HCT116 (cell line): ENCODE results near the gene CLCF1. TPM values are rescaled to one million over a fixed set of nuclear protein-coding genes. Genes with fewer than 3 reads are reported as not detected.

Experiments used
- ATAC-seq: fragments of 200-7000 bp; cut with Tn5 transposase; 2 replicates; pipeline ENCODE4 v1.9.1; 2020; ENCODE audit warnings: mild to moderate bottlenecking, moderate library complexity
- BruUV-seq: library from RNA; stranded (reverse); fragments of 400-500 nt; replicated peaks from 2 replicates; lab custom pipeline; 2021; lab: Mats Ljungman, UMichigan
- CTCF ChIA-PET: fragments of 300-600 bp; sonication (Branson Sonifier 250); formaldehyde crosslinking; loops from one replicate; lab custom pipeline; 2021; ENCODE audit warnings: antibody characterized with exemption; lab: Charles Lee
- POLR2A ChIA-PET: fragments of 300-600, 350-600 bp; sonication (Branson Sonifier 250); formaldehyde crosslinking; loops from one replicate; lab custom pipeline; 2021; ENCODE audit warnings: antibody characterized with exemption; lab: Charles Lee
- RAD21 ChIA-PET, 2 experiments: fragments of 300-600 bp; sonication (Branson Sonifier 250); formaldehyde crosslinking; loops; one replicate each; lab custom pipeline; 2023; ENCODE audit warnings: low total read pairs in 2 of 2; ENCODE audit not compliant: uncharacterized antibody in 2 of 2, unreplicated experiment in 2 of 2, low non-redundant PET in 1 of 2; lab: Charles Lee
- DNase-seq: peaks from one replicate; pipeline ENCODE4 v3.0.0-alpha.2; 2010; ENCODE audit warnings: low read depth, low spot score
- H2AFZ ChIP-seq: fragments of 200-600 bp; shearing (Covaris generic), sonication (generic); 2 replicates; pipeline ENCODE4 v1.6.1; 2017; ENCODE audit warnings: low read depth, mixed run types, mixed read lengths, antibody characterized with exemption, low read length; ENCODE audit not compliant: poor library complexity, severe bottlenecking
- H3K27ac ChIP-seq: 2 replicates; pipeline ENCODE4 v1.5.1; 2012; ENCODE audit warnings: low read depth, low read length
- H3K27me3 ChIP-seq: fragments of 200-600 bp; sonication (generic); 2 replicates; pipeline ENCODE4 v1.6.1; 2016; ENCODE audit warnings: mixed run types, low read length, mixed read lengths; ENCODE audit not compliant: insufficient read depth
- H3K36me3 ChIP-seq, 2 experiments: fragments of 200-500 bp in 1 of 2; fragments of 200-600 bp in 1 of 2; sonication (Bioruptor generic) in 1 of 2; sonication (generic) in 1 of 2; 2 replicates each; pipeline versions ENCODE4 v1.5.1 to v1.6.1; 2014 to 2016; ENCODE audit warnings: low read length in 2 of 2, inconsistent platforms in 1 of 2, mixed read lengths in 1 of 2, mixed run types in 1 of 2; ENCODE audit not compliant: insufficient read depth in 2 of 2, control insufficient read depth in 1 of 2
- H3K4me1 ChIP-seq, 2 experiments: fragments of 200-600 bp in 1 of 2; sonication (generic) in 1 of 2; 2 replicates each; pipeline versions ENCODE4 v1.5.1 to v1.6.1; 2012 to 2017; ENCODE audit warnings: low read length in 2 of 2, inconsistent platforms in 1 of 2, mild to moderate bottlenecking in 1 of 2, mixed read lengths in 1 of 2, mixed run types in 1 of 2, moderate library complexity in 1 of 2; ENCODE audit not compliant: insufficient read depth in 2 of 2, control insufficient read depth in 1 of 2
- H3K4me2 ChIP-seq: fragments of 200-600 bp; sonication (generic); 2 replicates; pipeline ENCODE4 v1.6.1; 2017; ENCODE audit warnings: mixed run types, low read length, mixed read lengths
- H3K4me3 ChIP-seq, 2 experiments: fragments of 200-600 bp in 1 of 2; sonication (generic) in 1 of 2; replicated peaks in 1 of 2; 2 replicates each; pipeline ENCODE4 v1.5.1; 2011 to 2016; ENCODE audit warnings: low read length in 2 of 2, control low read depth in 1 of 2, low read depth in 1 of 2, mild to moderate bottlenecking in 1 of 2, mixed read lengths in 1 of 2, mixed run types in 1 of 2
- H3K79me2 ChIP-seq: fragments of 200-600 bp; sonication (generic); 2 replicates; pipeline ENCODE4 v1.6.1; 2017; ENCODE audit warnings: mild to moderate bottlenecking, mixed run types, low read length, moderate library complexity, mixed read lengths; ENCODE audit not compliant: insufficient read depth
- H3K9ac ChIP-seq: fragments of 200-600 bp; sonication (generic); 2 replicates; pipeline ENCODE4 v1.6.1; 2016; ENCODE audit warnings: low read length, mixed read lengths
- H3K9me2 ChIP-seq: fragments of 200-600 bp; sonication (generic), shearing (Covaris generic); 2 replicates; pipeline ENCODE4 v1.6.1; 2017; ENCODE audit warnings: mixed run types, mild to moderate bottlenecking, moderate library complexity; ENCODE audit not compliant: insufficient read depth
- H3K9me3 ChIP-seq, 2 experiments: fragments of 200-500 bp in 1 of 2; fragments of 200-600 bp in 1 of 2; sonication (Bioruptor generic) in 1 of 2; sonication (generic) in 1 of 2; 2 replicates each; pipeline ENCODE4 v1.6.1; 2014 to 2017; ENCODE audit warnings: low read length in 2 of 2, mixed read lengths in 2 of 2, inconsistent platforms in 1 of 2, low read depth in 1 of 2, mild to moderate bottlenecking in 1 of 2, mixed run types in 1 of 2, moderate library complexity in 1 of 2; ENCODE audit not compliant: control insufficient read depth in 1 of 2, insufficient read depth in 1 of 2
- H4K20me1 ChIP-seq: fragments of 200-600 bp; sonication (generic), shearing (Covaris generic); 2 replicates; pipeline ENCODE4 v1.6.1; 2017; ENCODE audit warnings: mixed run types, mild to moderate bottlenecking, moderate library complexity; ENCODE audit not compliant: insufficient read depth
- ELF1 ChIP-seq: IDR thresholded peaks from 2 replicates; pipeline ENCODE4 v1.6.1; 2012; ENCODE audit warnings: low read depth, borderline replicate concordance
- EZH2phosphoT487 ChIP-seq: fragments of 200-600 bp; IDR thresholded peaks from 2 replicates; pipeline ENCODE4 v1.6.1; 2018; ENCODE audit warnings: antibody characterized with exemption, borderline replicate concordance
- POLR2A ChIP-seq: IDR thresholded peaks from 2 replicates; pipeline ENCODE4 v1.7.0; 2011; ENCODE audit warnings: borderline replicate concordance; ENCODE audit not compliant: insufficient read depth, insufficient read length; ENCODE audit errors: extremely low read depth
- POLR2AphosphoS5 ChIP-seq: IDR thresholded peaks from 2 replicates; pipeline ENCODE4 v1.6.1; 2011; ENCODE audit warnings: mild to moderate bottlenecking, low read depth, low read length, moderate library complexity
- RAD21 ChIP-seq: IDR thresholded peaks from 2 replicates; pipeline ENCODE4 v1.6.1; 2012; ENCODE audit warnings: low read depth, mild to moderate bottlenecking
- SIN3A ChIP-seq: IDR thresholded peaks from 2 replicates; pipeline ENCODE4 v1.6.1; 2012; ENCODE audit warnings: low read depth
- intact Hi-C: fragments of 100-400 bp; cut with micrococcal nuclease; formaldehyde crosslinking; loops from 2 replicates; pipeline ENCODE4 v1.10.0; 2022
- total RNA-seq: library from RNA; stranded (reverse); gene quantifications from one replicate; pipeline ENCODE4 v1.2.1, GENCODE V29; 2021; ENCODE audit not compliant: unreplicated experiment

CLCF1 gene
- total RNA-seq, 1 experiment from 2014 or later: 12.2 TPM

GRCh38 chr11:67398661-67399563 is 25.5 kb upstream of the CLCF1 start:
- H3K4me3 ChIP-seq: no peak overlapping the region
- no peak overlapping the region for H3K9ac ChIP-seq
- H3K9me3 ChIP-seq: no peaks in the 10 kb centered on the region
- no peaks in the 10 kb centered on the region for H3K27me3 ChIP-seq
- intact Hi-C loops: no loop called here
- H3K4me2 ChIP-seq: no peak overlapping the region
- DNase-seq (no peak), ATAC-seq (no peak)
- POLR2A ChIA-PET: no interaction called here
- CTCF ChIA-PET: no interaction called here
- no peaks in the 10 kb centered on the region for H3K9me2 ChIP-seq
- peaks cover 24% of the 10 kb centered on the region for H3K79me2 ChIP-seq
- no peaks in the 10 kb centered on the region for H4K20me1 ChIP-seq
- H3K4me1 ChIP-seq: peaks cover 9 to 18% of the 10 kb centered on the region in 2 experiments
- no TSS peak for BruUV-seq
- TF ChIP-seq EZH2phosphoT487 (no peak), POLR2AphosphoS5 (0 out of 2 replicates have a peak, but pooled peaks have one; percentile 9)
- no peak overlapping the region for H2AFZ ChIP-seq
- RAD21 ChIA-PET: no interaction called here
- H3K36me3 ChIP-seq: peaks cover 13 to 37% of the 10 kb centered on the region in 2 experiments; a peak in 3 of 4 replicates
- no peak overlapping the region for H3K27ac ChIP-seq

- Histone ChIP-seq H3K9me3 (no peaks in the 10 kb centered on the region), H3K9ac (no peak overlapping the region), H3K27me3 (no peaks in the 10 kb centered on the region), H3K4me2 (no peak overlapping the region), H3K27ac (no peak overlapping the region), H3K9me2 (no peaks in the 10 kb centered on the region), H2AFZ (no peak overlapping the region), H3K36me3 (peaks cover 13 to 37% of the 10 kb centered on the region in 2 experiments; a peak in 3 of 4 replicates), H4K20me1 (no peaks in the 10 kb centered on the region), H3K4me3 (no peak overlapping the region), H3K4me1 (peaks cover 9 to 18% of the 10 kb centered on the region in 2 experiments), H3K79me2 (peaks cover 24% of the 10 kb centered on the region)
- no peak for DNase-seq
- ChIA-PET POLR2A (no interaction called here), CTCF (no interaction called here), RAD21 (no interaction called here)
- ATAC-seq: no peak
- TF ChIP-seq RAD21 (no peak), POLR2A (no peak), ELF1 (no peak), EZH2phosphoT487 (no peak), SIN3A (no peak)
- no TSS peak for BruUV-seq
- intact Hi-C loops: no loop called here
Measured at GRCh38 chr11:67397986-67398660, 24.7 kb upstream of the CLCF1 start.
